NT2/D1 (cell line): ENCODE results near the gene SMPD2.

ENCODE experiments used
- DNase-seq: peaks from one replicate; pipeline ENCODE4 v3.0.0-alpha.2; 2011; ENCODE audit warnings: low read depth, low spot score
- H3K27me3 ChIP-seq: 2 replicates; pipeline ENCODE4 v1.6.0; 2011; ENCODE audit warnings: mild to moderate bottlenecking; ENCODE audit not compliant: insufficient read length, insufficient read depth
- H3K36me3 ChIP-seq: 2 replicates; pipeline ENCODE4 v1.6.1; 2011; ENCODE audit warnings: mild to moderate bottlenecking, low read length, mixed read lengths; ENCODE audit not compliant: insufficient read depth, insufficient read length
- H3K4me1 ChIP-seq: 2 replicates; pipeline ENCODE4 v1.5.1; 2011; ENCODE audit not compliant: insufficient read depth, insufficient read length
- H3K4me3 ChIP-seq: 2 replicates; pipeline ENCODE4 v1.5.1; 2011; ENCODE audit warnings: low read depth; ENCODE audit not compliant: insufficient read length
- H3K9ac ChIP-seq: 2 replicates; pipeline ENCODE4 v1.6.0; 2011; ENCODE audit warnings: low read depth; ENCODE audit not compliant: insufficient read length
- H3K9me3 ChIP-seq: 2 replicates; pipeline ENCODE4 v1.5.1; 2011; ENCODE audit warnings: mild to moderate bottlenecking, low read length; ENCODE audit not compliant: insufficient read depth
- SUZ12 ChIP-seq: IDR thresholded peaks from 2 replicates; pipeline ENCODE4 v1.6.1; 2011; ENCODE audit not compliant: insufficient read length, insufficient read depth; ENCODE audit errors: extremely low read depth
- YY1 ChIP-seq: IDR thresholded peaks from 2 replicates; pipeline ENCODE4 v1.6.1; 2011; ENCODE audit not compliant: insufficient read length, insufficient read depth
- ZNF274 ChIP-seq: IDR thresholded peaks from 2 replicates; pipeline ENCODE4 v1.6.1; 2011; ENCODE audit warnings: mild to moderate bottlenecking, low read depth, low read length

The SMPD2 gene

DNA sequence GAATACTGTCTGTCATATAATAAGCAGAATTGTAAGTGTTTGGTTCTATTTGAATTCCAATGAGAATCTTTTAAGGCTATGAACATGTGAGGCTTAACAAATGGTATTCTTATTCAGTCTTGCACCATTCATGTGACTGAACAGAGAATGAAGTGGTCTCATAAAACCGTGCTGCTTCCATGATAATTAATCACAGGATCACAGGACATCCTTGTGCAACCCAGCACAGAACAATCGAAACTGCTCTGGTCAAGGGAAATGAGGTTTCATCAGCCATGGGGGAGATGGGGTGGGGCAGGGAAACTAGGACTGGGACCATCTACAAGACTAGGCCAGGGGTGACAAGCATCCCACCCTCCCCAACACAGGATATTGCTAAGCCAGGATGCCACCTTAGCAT is 6.1 kb upstream of the SMPD2 start:
- Histone ChIP-seq H3K4me1 (peaks cover under 1% of the 10 kb centered on the region), H3K27me3 (peaks cover 1% of the 10 kb centered on the region), H3K36me3 (no peaks in the 10 kb centered on the region), H3K9me3 (no peaks in the 10 kb centered on the region), H3K9ac (no peak overlapping the region), H3K4me3 (no peak overlapping the region)
- no peak for DNase-seq
- TF ChIP-seq SUZ12 (no peak), YY1 (no peak)

DNA sequence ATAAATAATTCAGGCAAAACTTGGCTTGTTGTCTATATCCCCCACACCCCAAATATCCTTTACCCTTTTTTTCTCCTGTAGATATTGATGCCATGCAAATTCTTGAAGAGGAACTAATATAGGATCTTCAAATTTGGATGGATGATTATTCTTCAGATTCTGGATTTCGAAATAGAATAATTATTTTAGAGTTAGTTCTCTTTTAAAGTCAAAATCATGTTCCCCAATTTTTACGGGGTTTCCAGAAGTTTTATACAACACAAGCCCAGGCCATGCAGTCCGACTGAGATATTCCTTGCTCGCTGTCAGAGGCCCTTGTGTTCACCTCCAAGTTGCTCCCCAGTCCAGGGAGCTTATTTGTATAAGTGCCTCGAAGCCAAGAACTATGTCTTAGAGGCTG is 4.5 kb upstream of the SMPD2 start:
- no peaks in the 10 kb centered on the region for H3K36me3 ChIP-seq
- peaks cover 5% of the 10 kb centered on the region for H3K27me3 ChIP-seq
- peaks cover 2% of the 10 kb centered on the region for H3K4me1 ChIP-seq
- no peaks in the 10 kb centered on the region for H3K9me3 ChIP-seq
- no peak overlapping the region for H3K9ac ChIP-seq
- TF ChIP-seq ZNF274: no peak
- TF ChIP-seq YY1: no peak
- TF ChIP-seq SUZ12: no peak
- no peak for DNase-seq
- H3K4me3 ChIP-seq: no peak overlapping the region

DNA sequence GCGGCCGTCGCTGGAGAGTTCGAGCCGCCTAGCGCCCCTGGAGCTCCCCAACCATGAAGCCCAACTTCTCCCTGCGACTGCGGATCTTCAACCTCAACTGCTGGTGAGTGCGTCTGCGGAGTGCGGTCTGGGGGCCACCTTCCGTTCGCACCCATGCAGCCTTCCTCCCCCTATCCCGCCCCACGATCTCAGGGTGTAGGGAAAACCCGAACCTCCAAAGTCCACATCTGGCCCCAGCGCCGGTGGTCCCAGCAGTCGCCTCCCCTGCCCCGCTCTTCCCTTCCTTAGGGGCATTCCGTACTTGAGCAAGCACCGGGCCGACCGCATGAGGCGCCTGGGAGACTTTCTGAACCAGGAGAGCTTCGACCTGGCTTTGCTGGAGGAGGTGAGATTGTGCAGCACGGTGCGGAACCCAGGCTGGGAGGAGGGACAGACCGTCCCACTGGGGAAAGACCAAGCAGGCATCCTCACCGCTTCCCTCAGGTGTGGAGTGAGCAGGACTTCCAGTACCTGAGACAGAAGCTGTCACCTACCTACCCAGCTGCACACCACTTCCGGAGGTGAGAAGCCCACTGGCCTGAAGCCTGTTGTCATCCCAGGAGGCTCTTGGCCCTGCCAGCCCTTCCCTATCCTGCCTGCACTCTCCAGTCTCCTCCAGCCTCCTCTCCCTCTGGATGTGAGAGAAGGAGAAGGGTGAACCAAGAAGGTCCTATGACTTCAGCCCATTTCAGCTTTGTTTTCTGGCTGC is 719 bp downstream of the SMPD2 start:
- Histone ChIP-seq H3K27me3 (peaks cover 9% of the 10 kb centered on the region), H3K4me1 (peaks cover 2% of the 10 kb centered on the region), H3K36me3 (peaks cover 43% of the 10 kb centered on the region), H3K4me3 (peak overlapping the region; percentile 72), H3K9ac (peak overlapping the region; percentile 95), H3K9me3 (no peaks in the 10 kb centered on the region)
- no peak for TF ChIP-seq ZNF274
- no peak for TF ChIP-seq YY1
- TF ChIP-seq SUZ12: no peak
- no peak for DNase-seq

DNA sequence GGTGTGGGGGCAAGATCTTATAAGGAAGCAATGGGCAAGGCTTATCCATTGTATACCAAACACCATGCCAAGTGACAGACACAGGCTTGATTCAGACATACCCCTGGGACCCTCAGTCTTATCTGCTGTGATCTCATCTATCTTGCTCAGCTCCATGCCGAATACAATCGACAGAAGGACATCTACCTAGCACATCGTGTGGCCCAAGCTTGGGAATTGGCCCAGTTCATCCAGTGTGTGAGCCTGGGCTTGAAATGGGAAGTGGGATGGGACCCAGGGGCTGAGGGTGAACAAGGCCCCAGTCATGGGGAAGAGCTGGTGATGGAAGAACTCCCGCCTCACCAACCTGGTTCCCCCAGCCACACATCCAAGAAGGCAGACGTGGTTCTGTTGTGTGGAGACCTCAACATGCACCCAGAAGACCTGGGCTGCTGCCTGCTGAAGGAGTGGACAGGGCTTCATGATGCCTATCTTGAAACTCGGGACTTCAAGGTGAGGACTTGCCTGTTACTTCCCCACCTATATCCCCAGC is 1.9 kb downstream of the SMPD2 start:
- Histone ChIP-seq H3K36me3 (peaks cover 55% of the 10 kb centered on the region), H3K9ac (no peak overlapping the region), H3K9me3 (no peaks in the 10 kb centered on the region), H3K4me1 (peaks cover 2% of the 10 kb centered on the region), H3K27me3 (peaks cover 9% of the 10 kb centered on the region), H3K4me3 (no peak overlapping the region)
- no peak for DNase-seq
- TF ChIP-seq ZNF274 (no peak), SUZ12 (no peak), YY1 (no peak)

DNA sequence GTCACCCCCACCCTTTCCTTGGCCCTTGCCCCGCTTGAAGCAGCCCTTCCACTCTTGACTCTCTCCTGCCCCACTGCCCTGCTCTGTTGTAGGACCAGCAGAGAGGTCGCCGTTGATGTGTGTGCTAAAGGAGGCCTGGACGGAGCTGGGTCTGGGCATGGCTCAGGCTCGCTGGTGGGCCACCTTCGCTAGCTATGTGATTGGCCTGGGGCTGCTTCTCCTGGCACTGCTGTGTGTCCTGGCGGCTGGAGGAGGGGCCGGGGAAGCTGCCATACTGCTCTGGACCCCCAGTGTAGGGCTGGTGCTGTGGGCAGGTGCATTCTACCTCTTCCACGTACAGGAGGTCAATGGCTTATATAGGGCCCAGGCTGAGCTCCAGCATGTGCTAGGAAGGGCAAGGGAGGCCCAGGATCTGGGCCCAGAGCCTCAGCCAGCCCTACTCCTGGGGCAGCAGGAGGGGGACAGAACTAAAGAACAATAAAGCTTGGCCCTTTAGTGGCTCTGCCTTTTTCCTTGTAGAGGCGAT is 3.0 kb downstream of the SMPD2 start:
- peaks cover 62% of the 10 kb centered on the region for H3K36me3 ChIP-seq
- H3K4me3 ChIP-seq: no peak overlapping the region
- H3K27me3 ChIP-seq: peaks cover 9% of the 10 kb centered on the region
- TF ChIP-seq ZNF274: no peak
- TF ChIP-seq SUZ12: no peak
- no peak for TF ChIP-seq YY1
- H3K9me3 ChIP-seq: no peaks in the 10 kb centered on the region
- no peak for DNase-seq
- no peak overlapping the region for H3K9ac ChIP-seq
- peaks cover 4% of the 10 kb centered on the region for H3K4me1 ChIP-seq

DNA sequence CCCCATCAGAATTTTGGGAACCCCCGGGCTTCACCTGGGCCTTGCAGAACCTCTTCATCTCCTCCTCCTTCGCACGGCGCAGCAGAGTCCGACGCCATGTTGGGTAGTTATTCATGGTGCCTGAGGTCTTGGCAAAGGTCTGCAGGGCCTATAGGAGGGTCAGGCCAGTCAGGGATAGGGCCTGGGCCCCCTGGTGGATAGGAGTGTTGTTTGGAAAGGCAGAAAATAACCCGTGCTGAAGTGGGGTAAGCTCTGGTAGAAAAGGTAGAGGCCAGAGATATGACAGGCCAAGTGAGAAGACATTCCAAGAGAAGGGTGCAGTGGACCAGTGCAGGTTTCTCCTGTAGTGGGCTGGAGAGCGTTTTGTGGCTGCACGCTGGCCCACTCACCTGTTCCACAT is 4.9 kb downstream of the SMPD2 start:
- no peaks in the 10 kb centered on the region for H3K9me3 ChIP-seq
- H3K9ac ChIP-seq: no peak overlapping the region
- peaks cover 2% of the 10 kb centered on the region for H3K4me1 ChIP-seq
- TF ChIP-seq ZNF274 (no peak), YY1 (no peak), SUZ12 (no peak)
- H3K27me3 ChIP-seq: peaks cover 4% of the 10 kb centered on the region
- no peak overlapping the region for H3K4me3 ChIP-seq
- peaks cover 80% of the 10 kb centered on the region for H3K36me3 ChIP-seq
- no peak for DNase-seq

DNA sequence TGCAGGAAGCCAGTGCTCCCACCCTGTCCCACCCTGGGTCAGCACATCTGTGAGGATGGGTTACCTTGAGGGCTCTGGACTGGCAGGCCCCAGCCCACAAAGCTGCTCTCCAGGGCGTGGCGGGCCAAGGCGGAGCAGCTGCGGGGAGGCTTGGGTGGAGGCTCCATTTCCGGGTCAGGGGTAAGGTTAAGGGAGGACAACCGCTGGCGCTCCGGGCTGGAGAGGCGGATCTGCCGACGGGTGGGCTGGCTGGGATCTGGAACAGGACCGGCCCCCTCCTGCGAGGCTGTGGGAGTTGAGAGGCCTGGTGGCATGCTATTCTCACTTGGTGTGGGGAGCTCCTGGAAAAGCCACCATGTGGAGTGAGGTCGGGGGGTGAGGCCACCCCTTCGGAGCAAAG is 5.5 kb downstream of the SMPD2 start:
- peaks cover 85% of the 10 kb centered on the region for H3K36me3 ChIP-seq
- DNase-seq: no peak

More for the DNA sequence above, 5.5 kb downstream of the SMPD2 start:
- Histone ChIP-seq H3K9ac (no peak overlapping the region), H3K27me3 (peaks cover 4% of the 10 kb centered on the region), H3K4me1 (peaks cover 2% of the 10 kb centered on the region), H3K4me3 (no peak overlapping the region), H3K9me3 (no peaks in the 10 kb centered on the region)
- no peak for TF ChIP-seq SUZ12
